GM19023 (cell line): Measurements from ENCODE around the gene OPN4.

Experiments
- ATAC-seq: cut with Tn5 transposase; IDR thresholded peaks from one replicate; pipeline ENCODE4 v1.9.1; 2021; ENCODE audit warnings: mild to moderate bottlenecking, moderate library complexity; ENCODE audit not compliant: unreplicated experiment

Gene OPN4

GRCh38 chr10:86647773-86648703 lies 6.3 kb upstream of the OPN4 start:
- no peak for ATAC-seq

DNA sequence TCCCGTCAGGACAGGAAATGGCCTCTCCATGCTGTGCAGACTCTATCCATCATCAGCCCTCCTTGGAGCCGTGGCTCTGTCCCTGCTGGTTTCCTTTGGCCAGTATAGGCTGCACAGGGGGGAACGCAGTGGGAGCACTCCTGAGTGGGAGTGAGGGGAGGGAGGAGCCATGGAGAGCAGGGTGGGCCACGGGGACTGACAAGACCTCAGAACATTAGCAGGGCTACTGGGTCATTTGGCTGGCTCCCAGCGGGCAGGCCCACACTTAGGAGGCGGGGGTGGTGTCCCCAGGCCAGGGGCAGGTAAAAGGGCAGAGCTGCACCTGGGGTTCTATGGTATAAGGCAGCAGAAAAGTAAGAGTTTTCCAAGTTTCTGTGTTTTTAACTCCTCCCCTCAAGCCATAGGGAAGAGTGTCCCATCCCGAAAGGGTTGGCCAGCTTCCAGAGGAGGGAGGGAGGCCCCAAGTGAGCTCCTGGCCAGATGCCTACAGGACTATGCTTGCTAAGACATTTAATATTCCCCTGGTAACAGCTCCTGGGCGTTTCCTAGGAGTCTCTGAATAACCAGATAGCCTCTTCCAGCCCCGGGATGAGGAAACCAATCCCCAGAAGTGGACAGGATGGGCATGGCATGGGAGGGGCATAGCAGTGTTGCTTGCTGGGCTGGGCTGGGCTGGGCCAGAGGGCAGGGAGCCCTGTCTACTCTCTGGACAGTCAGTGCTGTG lies 5.5 kb upstream of the OPN4 start:
- no peak for ATAC-seq

GRCh38 chr10:86649471-86650150 lies 4.7 kb upstream of the OPN4 start:
- no peak for ATAC-seq

GRCh38 chr10:86650151-86650550 lies 4.2 kb upstream of the OPN4 start:
- no peak for ATAC-seq

GRCh38 chr10:86651021-86651471 lies 3.3 kb upstream of the OPN4 start:
- no peak for ATAC-seq

DNA sequence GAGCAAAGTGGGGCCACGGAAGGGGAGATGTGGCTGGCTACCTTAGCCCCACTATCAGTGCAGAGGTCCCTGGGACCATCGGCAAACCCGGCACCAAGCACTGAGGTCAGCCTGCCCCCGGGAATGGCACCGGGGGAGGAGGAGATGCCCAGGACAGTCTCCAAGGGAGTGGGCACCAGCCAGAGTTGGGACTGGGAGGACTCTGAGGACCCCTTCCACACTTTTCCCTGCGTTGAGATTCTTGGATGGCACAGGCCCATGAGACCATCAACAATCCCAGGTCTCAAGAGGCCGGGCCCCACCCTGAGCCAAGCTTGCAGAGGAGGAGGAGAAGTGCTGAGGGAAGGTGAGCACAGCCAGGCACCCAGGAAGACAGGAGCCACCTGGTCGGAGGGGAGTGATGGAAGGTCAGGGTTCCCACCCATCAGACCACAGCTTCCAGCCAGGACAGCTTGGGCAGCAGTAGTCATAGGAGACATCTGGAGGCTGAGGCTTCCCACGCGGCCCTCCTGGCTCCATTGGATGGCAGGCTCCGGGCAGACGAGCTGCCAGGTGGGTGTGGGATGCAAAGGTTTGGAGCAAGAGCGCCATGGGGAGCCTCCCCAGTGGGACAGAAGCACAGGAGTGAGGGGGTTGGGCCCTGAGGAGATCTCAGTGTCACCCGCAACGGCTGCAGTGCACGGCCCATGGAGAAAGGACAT lies 2.6 kb upstream of the OPN4 start:
- no peak for ATAC-seq

DNA sequence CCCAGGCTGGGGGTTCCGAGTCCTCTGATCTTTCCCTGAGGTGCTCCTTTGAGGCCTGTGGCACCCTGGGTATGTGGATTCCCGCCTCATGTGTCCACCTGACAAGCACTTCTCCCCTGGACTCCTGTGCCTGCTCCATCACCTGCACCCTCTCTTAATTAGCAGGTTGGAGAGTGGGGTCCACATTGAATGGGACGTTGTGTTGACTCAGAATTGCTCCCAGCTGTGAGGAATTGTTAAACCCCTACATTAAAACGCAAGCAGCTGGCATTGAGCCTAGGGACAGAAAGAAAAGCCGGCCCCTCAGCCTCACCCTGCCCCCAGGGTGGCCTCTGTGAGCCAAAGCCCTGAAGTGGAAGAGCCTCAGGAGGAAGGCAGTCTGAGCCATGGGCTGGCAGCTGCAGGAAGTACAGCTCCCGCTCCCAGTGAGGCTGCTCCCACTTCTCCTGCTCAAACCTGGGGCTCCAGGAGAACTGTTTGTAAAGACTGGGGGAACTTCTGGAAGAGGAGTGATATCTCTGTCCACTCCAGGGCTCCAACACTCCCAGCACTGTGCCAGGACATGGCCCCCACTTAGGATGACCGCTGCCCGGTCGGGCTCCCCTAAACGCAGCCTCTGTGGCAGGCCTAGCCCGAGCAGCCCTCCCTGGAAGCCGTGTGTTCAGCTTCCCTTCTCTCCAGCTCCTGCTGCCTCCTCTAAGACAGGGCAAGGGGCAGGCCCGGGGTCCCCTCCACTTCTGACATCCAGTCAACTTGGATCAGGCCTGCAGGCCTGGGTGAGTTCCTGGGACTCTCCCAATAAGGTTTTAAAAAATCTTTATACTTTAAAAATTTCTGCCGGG lies 1.8 kb upstream of the OPN4 start:
- ATAC-seq, result no peak

GRCh38 chr10:86653379-86653778 lies 968 bp upstream of the OPN4 start:
- ATAC-seq, result no peak

DNA sequence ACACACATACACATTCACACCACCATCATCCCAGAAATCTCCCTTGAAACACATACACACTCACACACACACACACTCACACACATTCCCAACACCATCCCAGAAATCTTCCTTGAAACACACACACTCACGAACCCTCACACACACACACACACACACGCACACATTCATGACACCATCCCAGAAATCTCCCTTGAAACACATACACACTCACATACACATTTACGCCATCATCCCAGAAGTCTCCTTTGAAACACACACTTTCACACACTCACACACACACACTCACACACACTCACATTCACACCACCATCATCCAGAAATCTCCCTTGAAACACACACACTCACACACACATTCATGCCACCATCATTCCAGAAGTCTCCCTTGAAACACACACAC lies 360 bp upstream of the OPN4 start:
- no peak for ATAC-seq

GRCh38 chr10:86655173-86655540 lies 810 bp downstream of the OPN4 start:
- ATAC-seq, result no peak

- no peak for ATAC-seq
These were observed 1.2 kb downstream of the OPN4 start for GRCh38 chr10:86655596-86655995.

DNA sequence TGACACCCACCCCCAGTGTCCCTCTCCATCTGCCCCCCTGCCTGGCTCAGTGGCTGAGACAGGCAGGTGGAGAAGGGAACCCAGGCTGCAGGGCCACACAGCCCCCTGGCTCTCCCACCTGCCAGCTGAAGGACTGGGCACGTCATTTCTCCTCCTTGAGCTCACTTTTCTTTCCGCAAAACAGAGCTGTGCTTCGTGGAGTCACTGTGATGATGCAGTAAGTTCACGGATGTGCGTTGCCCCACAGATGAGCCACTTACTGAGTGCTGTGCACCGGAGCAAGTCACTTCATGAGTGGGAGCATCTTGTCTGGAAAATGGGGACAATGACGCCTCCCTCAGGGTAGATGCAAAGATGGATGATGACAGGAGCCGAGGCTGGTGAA lies 2.7 kb downstream of the OPN4 start:
- ATAC-seq, result no peak

DNA sequence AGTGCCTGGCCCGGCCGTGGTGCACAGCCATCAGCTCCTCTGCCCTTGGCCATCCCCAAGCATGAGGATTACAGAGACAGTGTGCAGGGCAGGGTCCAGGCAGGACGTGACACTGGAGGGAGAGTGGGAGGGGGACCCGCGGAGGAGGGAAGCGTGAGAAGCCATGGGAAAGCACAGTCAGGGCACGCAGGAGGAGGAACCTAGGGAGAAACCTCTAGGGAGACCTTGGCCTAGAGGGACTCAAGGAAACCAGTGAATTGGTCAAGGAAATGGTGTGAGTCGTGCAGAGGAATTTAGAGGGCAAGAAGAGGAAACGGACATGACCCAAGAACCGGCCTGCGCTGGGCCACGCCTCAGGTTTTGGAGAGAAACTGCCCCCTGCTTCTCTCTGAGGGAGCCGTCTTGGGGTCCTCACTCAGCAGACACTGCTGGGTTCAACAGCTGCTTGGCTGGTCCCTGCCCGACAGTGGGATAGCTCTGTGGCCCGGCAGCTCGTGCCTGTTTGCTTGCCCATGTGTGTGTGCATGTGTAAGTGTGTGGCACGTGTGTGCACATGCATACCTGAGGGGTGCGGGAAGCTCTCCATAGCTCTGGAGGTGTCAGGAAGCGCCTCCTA lies 3.2 kb downstream of the OPN4 start:
- no peak for ATAC-seq

- no peak for ATAC-seq
These were observed 4.0 kb downstream of the OPN4 start for GRCh38 chr10:86658261-86658741.

DNA sequence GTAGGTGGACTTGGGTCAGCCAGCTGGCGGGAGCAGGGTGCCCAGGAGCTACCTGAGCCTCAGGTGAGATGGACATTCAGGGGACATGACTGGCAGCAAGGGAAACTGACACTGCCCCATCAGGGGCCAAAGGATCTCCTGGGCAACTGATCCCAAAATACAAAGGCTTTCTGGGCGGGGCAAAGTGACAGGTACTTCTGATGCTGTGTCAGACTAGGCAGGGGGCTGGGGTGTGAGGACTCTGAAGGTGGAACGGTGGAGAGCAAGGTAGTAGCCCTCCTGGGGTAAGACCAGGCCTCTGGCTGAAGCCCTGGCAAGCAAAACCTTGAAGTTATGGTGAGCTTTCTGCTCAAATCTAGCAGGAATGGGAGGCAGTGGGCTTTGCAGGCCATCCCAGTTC lies 4.4 kb downstream of the OPN4 start:
- ATAC-seq, result no peak

DNA sequence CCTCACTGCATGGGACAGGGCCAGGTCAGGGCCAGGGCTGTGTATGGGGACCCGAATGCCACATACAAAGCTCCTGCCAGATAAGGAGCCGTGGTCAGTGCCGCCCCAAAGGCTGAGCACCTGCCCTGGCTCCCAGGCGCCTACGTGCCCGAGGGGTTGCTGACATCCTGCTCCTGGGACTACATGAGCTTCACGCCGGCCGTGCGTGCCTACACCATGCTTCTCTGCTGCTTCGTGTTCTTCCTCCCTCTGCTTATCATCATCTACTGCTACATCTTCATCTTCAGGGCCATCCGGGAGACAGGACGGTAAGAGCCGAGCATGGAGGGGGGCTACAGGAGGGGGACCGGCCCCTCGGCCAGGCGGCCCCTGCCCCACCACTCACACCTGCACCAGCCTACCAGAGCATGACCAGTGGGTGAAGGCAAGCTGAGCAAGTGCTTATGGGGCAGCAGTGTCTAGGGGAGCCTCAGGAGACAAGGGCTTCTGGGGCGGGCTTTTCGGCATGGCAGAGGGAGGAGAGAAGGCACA lies 4.9 kb downstream of the OPN4 start:
- ATAC-seq, result no peak

- ATAC-seq, result no peak
These were observed 5.5 kb downstream of the OPN4 start for GRCh38 chr10:86659721-86660453.

- no peak for ATAC-seq
These were observed 7.0 kb downstream of the OPN4 start for GRCh38 chr10:86661161-86662025.
